GM19025 (cell line): Measurements from ENCODE around the gene MAPKAPK3.

Experiments used
- ATAC-seq: cut with Tn5 transposase; IDR thresholded peaks from one replicate; pipeline ENCODE4 v1.9.1; 2021; ENCODE audit warnings: mild to moderate bottlenecking, low read depth, moderate library complexity; ENCODE audit not compliant: unreplicated experiment

MAPKAPK3 gene

GRCh38 chr3:50625231-50626182 is 8.6 kb downstream of the MAPKAPK3 start:
- no peak for ATAC-seq

- no peak for ATAC-seq
These were observed 9.4 kb downstream of the MAPKAPK3 start for GRCh38 chr3:50626401-50626800.

GRCh38 chr3:50627407-50628051 is 10.6 kb downstream of the MAPKAPK3 start:
- no peak for ATAC-seq

- no peak for ATAC-seq
These were observed 11.7 kb downstream of the MAPKAPK3 start for GRCh38 chr3:50628601-50629000.

GRCh38 chr3:50630394-50630793 is 13.4 kb downstream of the MAPKAPK3 start:
- no peak for ATAC-seq

GRCh38 chr3:50630877-50631276 is 13.9 kb downstream of the MAPKAPK3 start:
- no peak for ATAC-seq

GRCh38 chr3:50632450-50632849 is 15.5 kb downstream of the MAPKAPK3 start:
- ATAC-seq, result no peak

GRCh38 chr3:50633230-50633790 is 16.4 kb downstream of the MAPKAPK3 start:
- no peak for ATAC-seq

- ATAC-seq, result no peak
These were observed 18.1 kb downstream of the MAPKAPK3 start for GRCh38 chr3:50635066-50635465.

- ATAC-seq, result no peak
These were observed 20.1 kb downstream of the MAPKAPK3 start for GRCh38 chr3:50637011-50637410.

GRCh38 chr3:50637945-50638344 is 21.0 kb downstream of the MAPKAPK3 start:
- no peak for ATAC-seq

- ATAC-seq, result no peak
These were observed 22.1 kb downstream of the MAPKAPK3 start for GRCh38 chr3:50639055-50639494.

- no peak for ATAC-seq
These were observed 25.4 kb downstream of the MAPKAPK3 start for GRCh38 chr3:50642382-50642781.

- no peak for ATAC-seq
These were observed 27.6 kb downstream of the MAPKAPK3 start for GRCh38 chr3:50644561-50644960.

GRCh38 chr3:50645378-50645777 is 28.4 kb downstream of the MAPKAPK3 start:
- no peak for ATAC-seq

GRCh38 chr3:50648313-50648712 is 31.4 kb downstream of the MAPKAPK3 start:
- no peak for ATAC-seq

GRCh38 chr3:50648944-50649343 is 32.0 kb downstream of the MAPKAPK3 start:
- ATAC-seq, result no peak

- ATAC-seq, result no peak
These were observed 32.5 kb downstream of the MAPKAPK3 start for GRCh38 chr3:50649451-50649931.

GRCh38 chr3:50650018-50650417 is 33.1 kb downstream of the MAPKAPK3 start:
- ATAC-seq, result no peak

GRCh38 chr3:50651445-50651844 is 34.5 kb downstream of the MAPKAPK3 start:
- ATAC-seq, result no peak

- ATAC-seq, result no peak
These were observed 35.1 kb downstream of the MAPKAPK3 start for GRCh38 chr3:50651920-50652529.
